PC-3 (cell line): ENCODE measurements around the gene FNDC4. TPM values are rescaled to one million over a fixed set of nuclear protein-coding genes. Genes with fewer than 3 reads are reported as not detected.
A peak's percentile ranks its signal among the peaks of the same experiment; 100 is the strongest.

Source experiments
- ATAC-seq: fragments of 200-7000 bp; cut with Tn5 transposase; 2 replicates; pipeline ENCODE4 v1.9.1; 2020; ENCODE audit warnings: mild to moderate bottlenecking, moderate library complexity
- BruUV-seq: library from RNA; stranded (reverse); fragments of 400-500 nt; replicated peaks from 2 replicates; lab custom pipeline; 2021; lab: Mats Ljungman, UMichigan
- CTCF ChIA-PET: fragments of 300-600 bp; sonication (Branson Sonifier 250); formaldehyde crosslinking; loops from one replicate; lab custom pipeline; 2022; ENCODE audit warnings: antibody characterized with exemption; lab: Charles Lee
- POLR2A ChIA-PET: fragments of 300-600 bp; sonication (Branson Sonifier 250); formaldehyde crosslinking; loops from one replicate; lab custom pipeline; 2022; ENCODE audit warnings: antibody characterized with exemption; ENCODE audit not compliant: unreplicated experiment; lab: Charles Lee
- DNase-seq: peaks from one replicate; pipeline ENCODE4 v3.0.0-alpha.2; 2015
- H2AFZ ChIP-seq: fragments of 300-600 bp; sonication (generic); 2 replicates; pipeline ENCODE4 v1.6.0; 2016; ENCODE audit warnings: antibody characterized with exemption, low read length
- H3F3A ChIP-seq: fragments of 300-600 bp; sonication (generic); one replicate; pipeline ENCODE4 v1.6.0; 2017; ENCODE audit warnings: antibody characterized with exemption, low read length, control low read depth, mild to moderate bottlenecking; ENCODE audit not compliant: unreplicated experiment
- H3K27ac ChIP-seq: fragments of 300-600 bp; sonication (generic); 2 replicates; pipeline ENCODE4 v1.5.1; 2016; ENCODE audit warnings: mild to moderate bottlenecking, low read length
- H3K27me3 ChIP-seq: fragments of 300-600 bp; sonication (generic); 2 replicates; pipeline ENCODE4 v1.6.1; 2016; ENCODE audit warnings: low read length, mixed read lengths
- H3K36me3 ChIP-seq: fragments of 300-600 bp; sonication (generic); 2 replicates; pipeline ENCODE4 v1.6.1; 2016; ENCODE audit warnings: low read depth, mixed run types, low read length, mixed read lengths
- H3K4me1 ChIP-seq: fragments of 300-600 bp; sonication (generic); 2 replicates; pipeline ENCODE4 v1.5.1; 2016; ENCODE audit warnings: low read length; ENCODE audit not compliant: insufficient read depth
- H3K4me2 ChIP-seq: fragments of 300-600 bp; sonication (generic); 2 replicates; pipeline ENCODE4 v1.6.0; 2016; ENCODE audit warnings: low read length
- H3K4me3 ChIP-seq: fragments of 300-600 bp; sonication (generic); 2 replicates; pipeline ENCODE4 v1.5.1; 2016; ENCODE audit warnings: mild to moderate bottlenecking, low read length, mixed read lengths
- H3K79me2 ChIP-seq: fragments of 300-600 bp; sonication (generic); 2 replicates; pipeline ENCODE4 v1.6.1; 2017; ENCODE audit warnings: low read length, mixed read lengths
- H3K9ac ChIP-seq: fragments of 300-600 bp; sonication (generic); 2 replicates; pipeline ENCODE4 v1.6.0; 2016; ENCODE audit warnings: mild to moderate bottlenecking, low read length
- H3K9me2 ChIP-seq: fragments of 300-600 bp; sonication (generic); replicated peaks from 2 replicates; pipeline ENCODE4 v1.6.1; 2016; ENCODE audit warnings: mixed run types, low read length, mixed read lengths
- H3K9me3 ChIP-seq: fragments of 300-600 bp; sonication (generic); 2 replicates; pipeline ENCODE4 v1.6.1; 2016; ENCODE audit warnings: low read length, mixed read lengths
- H4K20me1 ChIP-seq: fragments of 300-600 bp; sonication (generic); 2 replicates; pipeline ENCODE4 v1.6.1; 2016; ENCODE audit warnings: low read length, mixed read lengths
- CTCF ChIP-seq: fragments of 300-600 bp; sonication (generic); conservative IDR thresholded peaks from 2 replicates; pipeline ENCODE4 v1.5.1; 2017; ENCODE audit warnings: antibody characterized with exemption, low read depth, mild to moderate bottlenecking, low read length
- EZH2 ChIP-seq: fragments of 300-600 bp; sonication (generic); IDR thresholded peaks from one replicate; pipeline ENCODE4 v1.6.1; 2017; ENCODE audit warnings: antibody characterized with exemption, mild to moderate bottlenecking, low read length; ENCODE audit not compliant: unreplicated experiment
- EZH2phosphoT487 ChIP-seq: fragments of 300-600 bp; sonication (generic); IDR thresholded peaks from 2 replicates; pipeline ENCODE4 v1.6.1; 2018; ENCODE audit warnings: mild to moderate bottlenecking, antibody characterized with exemption, low read length, borderline replicate concordance
- intact Hi-C: fragments of 100-400 bp; cut with micrococcal nuclease; formaldehyde crosslinking; loops from 2 replicates; pipeline ENCODE4 v1.9.0; 2023
- total RNA-seq: library from RNA; depleted of rRNA; stranded (reverse); fragments of >200 nt; gene quantifications from 2 replicates; pipeline ENCODE4 v1.2.3, GENCODE V29; 2014; rRNA removed

FNDC4 gene
- total RNA-seq, 1 experiment from 2014 or later = 1.7 TPM

GRCh38 chr2:27441958-27442919, 52.8 kb downstream of the FNDC4 start, which contains the start of gene KRTCAP3:
TSS of gene KRTCAP3 (plus strand) at chr2:27442381. CDS start at chr2:27442413, 32 bp downstream.
- ChIA-PET POLR2A (no interaction called here), CTCF (no interaction called here)
- no TSS peak for BruUV-seq
- intact Hi-C loops = no loop called here
- Histone ChIP-seq H3F3A (no peaks in the 10 kb centered on the region), H3K79me2 (no peaks in the 10 kb centered on the region), H3K9ac (no peak within 1 kb of the TSS), H3K27ac (no peak within 1 kb of the TSS), H3K4me1 (peaks cover 11% of the 10 kb centered on the region), H4K20me1 (no peaks in the 10 kb centered on the region), H3K4me2 (no peak within 1 kb of the TSS), H3K9me2 (no peaks in the 10 kb centered on the region), H3K4me3 (no peak within 1 kb of the TSS), H3K27me3 (no peaks in the 10 kb centered on the region), H2AFZ (no peak within 1 kb of the TSS), H3K9me3 (no peaks in the 10 kb centered on the region), H3K36me3 (peaks cover 26% of the 10 kb centered on the region)
- DNase-seq (peak; percentile 14), ATAC-seq (no peak)
- TF ChIP-seq EZH2phosphoT487 (no peak), EZH2 (no peak), CTCF (no peak)

Other genes starting within 250 kb of the FNDC4 start
- gene SLC30A3, start 232.2 kb downstream of the FNDC4 start, total RNA-seq = 0.36 TPM in 1 of 2 replicates, not detected in the other
- not detected in 2 replicates for gene DNAJC5G, start 219.8 kb downstream of the FNDC4 start, total RNA-seq
- 0.51 and 1.6 TPM in 2 replicates for gene TRIM54, start 212.8 kb downstream of the FNDC4 start, total RNA-seq
- 0.52 and 3.6 TPM in 2 replicates for gene UCN, start 186.8 kb downstream of the FNDC4 start, total RNA-seq
- 41.8 and 59.2 TPM in 2 replicates for gene MPV17, start 172.1 kb downstream of the FNDC4 start, total RNA-seq
- 82.2 and 98.1 TPM in 2 replicates for gene GTF3C2, start 138.4 kb downstream of the FNDC4 start, total RNA-seq
- gene EIF2B4, start 124.9 kb downstream of the FNDC4 start, total RNA-seq = 35.8 and 43.9 TPM in 2 replicates
- 99.6 and 110 TPM in 2 replicates for gene SNX17, start 124.6 kb downstream of the FNDC4 start, total RNA-seq
- gene ZNF513, start 114.5 kb downstream of the FNDC4 start, total RNA-seq = 7.4 and 9.7 TPM in 2 replicates
- 122 and 133 TPM in 2 replicates for gene PPM1G, start 85.6 kb downstream of the FNDC4 start, total RNA-seq
- gene NRBP1, start 66.6 kb downstream of the FNDC4 start, total RNA-seq = 66.6 and 69.3 TPM in 2 replicates
- 0.22 TPM in 1 of 2 replicates, not detected in the other for gene KRTCAP3, start 52.8 kb downstream of the FNDC4 start, total RNA-seq
- gene IFT172, start 5.5 kb downstream of the FNDC4 start, total RNA-seq = 12.8 and 22.9 TPM in 2 replicates
- gene GCKR, start 1.6 kb upstream of the FNDC4 start, total RNA-seq = not detected in 2 replicates
- gene ZNF512, start 87.8 kb upstream of the FNDC4 start, total RNA-seq = not detected in 2 replicates
- 0.87 and 2.7 TPM in 2 replicates for gene CCDC121, start 133.8 kb upstream of the FNDC4 start, total RNA-seq
- gene GPN1, start 133.8 kb upstream of the FNDC4 start, total RNA-seq = 40.9 and 46.8 TPM in 2 replicates
- 23.4 and 27.2 TPM in 2 replicates for gene SUPT7L, start 168.4 kb upstream of the FNDC4 start, total RNA-seq
- 29.1 and 30.3 TPM in 2 replicates for gene SLC4A1AP, start 168.7 kb upstream of the FNDC4 start, total RNA-seq